IMR-90 (cell line): Measurements from ENCODE around the gene NPAS2. TPM values are rescaled to one million over a fixed set of nuclear protein-coding genes. Genes with fewer than 3 reads are reported as not detected.

ENCODE experiments used
- ATAC-seq: fragments of 200-7000 bp; cut with Tn5 transposase; 2 replicates; pipeline ENCODE4 v1.9.1; 2020; ENCODE audit warnings: low read depth, mild to moderate bottlenecking, moderate library complexity
- BruUV-seq: library from RNA; stranded (reverse); fragments of 400-500 nt; replicated peaks from 2 replicates; lab custom pipeline; 2021; lab: Mats Ljungman, UMichigan
- CTCF ChIA-PET: fragments of 300-600 bp; formaldehyde crosslinking; extraction: SDS; loops from one replicate; lab custom pipeline; 2021; ENCODE audit warnings: antibody characterized with exemption; lab: Yijun Ruan, JAX
- POLR2A ChIA-PET: fragments of 300-600 bp; sonication (Branson Sonifier 250); formaldehyde crosslinking; loops from one replicate; lab custom pipeline; 2022; ENCODE audit warnings: antibody characterized with exemption; ENCODE audit not compliant: unreplicated experiment; lab: Charles Lee
- DNase-seq: peaks from one replicate; pipeline ENCODE4 v3.0.0; 2013
- H2AFZ ChIP-seq: replicated peaks from 2 replicates; pipeline ENCODE3; 2013; ENCODE audit warnings: low read length, mild to moderate bottlenecking; ENCODE audit not compliant: poor library complexity
- H2AK5ac ChIP-seq: 2 replicates; pipeline ENCODE4 v1.6.1; 2013; ENCODE audit warnings: low read depth, low read length, inconsistent platforms
- H2AK9ac ChIP-seq: replicated peaks from 2 replicates; pipeline ENCODE3; 2013; ENCODE audit warnings: mild to moderate bottlenecking, low read depth, low read length, moderate library complexity; ENCODE audit not compliant: poor library complexity
- H2BK120ac ChIP-seq: 2 replicates; pipeline ENCODE4 v1.6.1; 2013; ENCODE audit warnings: low read depth, low read length, inconsistent platforms
- H2BK15ac ChIP-seq: 3 replicates; pipeline ENCODE4 v1.6.1; 2013; ENCODE audit warnings: low read depth, low read length, inconsistent platforms
- H2BK20ac ChIP-seq: 2 replicates; pipeline ENCODE4 v1.6.1; 2013; ENCODE audit warnings: low read depth, mild to moderate bottlenecking, inconsistent platforms, low read length, moderate library complexity
- H2BK5ac ChIP-seq: 2 replicates; pipeline ENCODE4 v1.6.1; 2013; ENCODE audit warnings: mild to moderate bottlenecking, low read depth, low read length, inconsistent platforms; ENCODE audit not compliant: poor library complexity, severe bottlenecking
- H3K14ac ChIP-seq: replicated peaks from 2 replicates; pipeline ENCODE4 v1.6.1; 2013; ENCODE audit warnings: low read depth, low read length, inconsistent platforms
- H3K18ac ChIP-seq: 2 replicates; pipeline ENCODE4 v1.6.1; 2013; ENCODE audit warnings: low read depth, low read length, control low read depth
- H3K23ac ChIP-seq: 2 replicates; pipeline ENCODE4 v1.6.1; 2013; ENCODE audit warnings: low read depth, low read length, inconsistent platforms
- H3K27ac ChIP-seq: 2 replicates; pipeline ENCODE4 v1.5.1; 2013; ENCODE audit warnings: mild to moderate bottlenecking, control low read depth, low read length; ENCODE audit not compliant: insufficient read depth
- H3K27me3 ChIP-seq: 2 replicates; pipeline ENCODE4 v1.6.1; 2013; ENCODE audit warnings: low read length; ENCODE audit not compliant: control insufficient read depth, insufficient read depth
- H3K36me3 ChIP-seq: 2 replicates; pipeline ENCODE4 v1.6.1; 2013; ENCODE audit warnings: low read length, mixed read lengths; ENCODE audit not compliant: control insufficient read depth, insufficient read depth
- H3K4ac ChIP-seq: 2 replicates; pipeline ENCODE4 v1.6.1; 2013; ENCODE audit warnings: low read depth, low read length, inconsistent platforms
- H3K4me1 ChIP-seq: 2 replicates; pipeline ENCODE4 v1.6.1; 2013; ENCODE audit warnings: low read length, mixed read lengths; ENCODE audit not compliant: control insufficient read depth, insufficient read depth
- H3K4me2 ChIP-seq: 2 replicates; pipeline ENCODE4 v1.6.1; 2013; ENCODE audit warnings: low read depth, mild to moderate bottlenecking, control low read depth, low read length, moderate library complexity
- H3K4me3 ChIP-seq: 2 replicates; pipeline ENCODE4 v1.5.1; 2013; ENCODE audit warnings: low read depth, mild to moderate bottlenecking, control low read depth, low read length, moderate library complexity; ENCODE audit not compliant: insufficient read depth
- H3K56ac ChIP-seq: 2 replicates; pipeline ENCODE4 v1.6.1; 2013; ENCODE audit warnings: low read length, inconsistent platforms; ENCODE audit not compliant: insufficient read depth; ENCODE audit errors: extremely low read depth
- H3K79me1 ChIP-seq, 2 experiments: 2 replicates each; pipeline ENCODE4 v1.6.1; 2013; ENCODE audit warnings: low read length in 2 of 2, inconsistent platforms in 1 of 2, low read depth in 1 of 2
- H3K9ac ChIP-seq: 2 replicates; pipeline ENCODE4 v1.6.1; 2013; ENCODE audit warnings: low read depth, low read length, control low read depth
- H3K9me1 ChIP-seq: 2 replicates; pipeline ENCODE4 v1.6.1; 2013; ENCODE audit warnings: low read length, inconsistent platforms; ENCODE audit not compliant: insufficient read depth
- H3K9me3 ChIP-seq: 2 replicates; pipeline ENCODE4 v1.6.1; 2013; ENCODE audit warnings: low read length; ENCODE audit not compliant: control insufficient read depth, insufficient read depth
- H4K20me1 ChIP-seq: 2 replicates; pipeline ENCODE4 v1.6.1; 2013; ENCODE audit warnings: low read length, inconsistent platforms; ENCODE audit not compliant: insufficient read depth
- H4K5ac ChIP-seq: 2 replicates; pipeline ENCODE4 v1.6.1; 2013; ENCODE audit warnings: mild to moderate bottlenecking, low read depth, low read length, control low read depth
- H4K8ac ChIP-seq, 2 experiments: 2 replicates each; pipeline ENCODE4 v1.6.1; 2013; ENCODE audit warnings: low read depth in 2 of 2, low read length in 2 of 2, control low read depth in 1 of 2, inconsistent platforms in 1 of 2
- H4K91ac ChIP-seq: 2 replicates; pipeline ENCODE4 v1.6.1; 2013; ENCODE audit warnings: low read depth, low read length, inconsistent platforms; ENCODE audit not compliant: insufficient read depth
- BHLHE40 ChIP-seq: fragments of 150-350 bp; IDR thresholded peaks from 2 replicates; pipeline ENCODE4 v1.6.1; 2016; ENCODE audit warnings: mild to moderate bottlenecking, low read depth, low read length
- CEBPB ChIP-seq: IDR thresholded peaks from 2 replicates; pipeline ENCODE4 v1.6.1; 2012; ENCODE audit warnings: low read depth, low read length, improper control_type of control experiment
- ELK1 ChIP-seq: fragments of 150-350 bp; IDR thresholded peaks from 2 replicates; pipeline ENCODE4 v1.6.1; 2016; ENCODE audit warnings: low read depth, mild to moderate bottlenecking, low read length, moderate library complexity, borderline replicate concordance
- FOS ChIP-seq: fragments of 150-350 bp; IDR thresholded peaks from 2 replicates; pipeline ENCODE4 v1.6.1; 2016; ENCODE audit warnings: low read depth, low read length
- MAFK ChIP-seq: IDR thresholded peaks from 2 replicates; pipeline ENCODE4 v1.6.1; 2012; ENCODE audit warnings: low read depth, low read length, improper control_type of control experiment
- MAZ ChIP-seq: IDR thresholded peaks from 2 replicates; pipeline ENCODE4 v1.6.1; 2012; ENCODE audit warnings: low read depth, mild to moderate bottlenecking, low read length, improper control_type of control experiment, moderate library complexity, borderline replicate concordance
- NFE2L2 ChIP-seq: fragments of 150-350 bp; IDR thresholded peaks from 2 replicates; pipeline ENCODE4 v1.6.1; 2016; ENCODE audit warnings: low read depth, mild to moderate bottlenecking, low read length
- RAD21 ChIP-seq: IDR thresholded peaks from 2 replicates; pipeline ENCODE4 v1.6.1; 2012; ENCODE audit warnings: low read length, improper control_type of control experiment
- RFX5 ChIP-seq: IDR thresholded peaks from 2 replicates; pipeline ENCODE4 v1.8.0; 2012; ENCODE audit warnings: low read depth, mild to moderate bottlenecking, low read length, moderate library complexity
- WGBS, 2 experiments: methylation state at CpG; one replicate each; pipeline versions ENCODE4 v1.1.5 to v1.1.7; 2013; ENCODE audit warnings: missing lambda C conversion rate in 2 of 2; ENCODE audit not compliant: insufficient read length in 1 of 2; ENCODE audit errors: extremely low coverage in 2 of 2; 5-methylcytosine and 5-hydroxymethylcytosine counted together
- dilution Hi-C: fragments of 300-500 bp; cut with HindIII; formaldehyde crosslinking; loops from one replicate; pipeline ENCODE4 v1.14.3; 2018; ENCODE audit warnings: low sequenced_read_pairs; ENCODE audit not compliant: unreplicated experiment
- in situ Hi-C: fragments of 300-500 bp; cut with MboI; formaldehyde crosslinking; loops from 3 replicates; pipeline ENCODE4 v1.14.3; 2019; ENCODE audit warnings: low sequenced_read_pairs, inconsistent platforms, mixed read lengths
- intact Hi-C: fragments of 100-400 bp; cut with micrococcal nuclease; formaldehyde crosslinking; loops from 2 replicates; pipeline ENCODE4 v1.10.0; 2022
- polyA plus RNA-seq, 3 experiments: library from polyadenylated mRNA; depleted of rRNA; stranded (reverse); fragments of >200 nt; gene quantifications; 2 replicates each; pipeline ENCODE4 v1.2.3, GENCODE V29; 2012; ENCODE audit warnings: low replicate concordance in 1 of 3
- total RNA-seq: library from RNA; depleted of rRNA; stranded (reverse); fragments of >200 nt; gene quantifications from 2 replicates; pipeline ENCODE4 v1.2.3, GENCODE V29; 2012
- TF ChIP-seq, protein P1 (sequence below): conservative IDR thresholded peaks from 2 replicates; pipeline ENCODE4 v1.5.1; 2012; ENCODE audit warnings: mild to moderate bottlenecking, low read depth, low read length, improper control_type of control experiment
- TF ChIP-seq, protein P2 (sequence below): fragments of 150-350 bp; IDR thresholded peaks from 2 replicates; pipeline ENCODE4 v1.6.1; 2017; ENCODE audit warnings: mild to moderate bottlenecking, antibody characterized with exemption, low read length, low read depth

NPAS2 gene
- total and polyA plus RNA-seq, 2 of the 4 experiments (the other 2 are of a cell fraction) = 5.2 to 14.8 TPM

DNA sequence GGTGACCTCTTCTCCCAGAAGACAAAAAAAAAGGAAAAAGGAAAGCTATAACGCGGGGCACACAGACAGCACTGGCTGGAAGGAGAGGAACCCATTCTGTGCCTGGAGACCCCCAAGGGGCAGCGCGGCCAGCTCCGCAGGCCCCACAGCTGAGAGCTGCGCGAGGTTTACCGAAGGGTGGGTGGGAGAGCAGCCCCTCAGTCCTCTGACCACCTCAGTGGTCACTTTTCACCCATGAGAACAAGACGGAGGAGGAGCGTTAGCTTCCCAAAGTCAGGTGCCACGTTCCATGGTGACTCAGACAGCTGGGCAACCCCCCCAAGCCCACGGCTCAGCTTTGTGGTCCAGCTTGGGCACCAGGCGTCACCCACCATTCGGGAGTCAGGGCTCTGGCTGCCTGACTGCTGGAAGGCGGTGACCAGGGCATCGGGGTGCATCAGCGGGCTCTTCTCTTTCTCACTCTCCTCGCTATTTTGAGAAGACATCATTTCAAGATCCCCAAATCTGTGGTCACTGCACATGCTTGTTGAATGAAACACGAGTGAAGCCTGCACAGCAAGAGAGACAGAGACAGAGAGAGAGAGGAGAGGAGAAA is 217.3 kb downstream of the NPAS2 start:
- Histone ChIP-seq H3K4me3 (no peak overlapping the region), H2AFZ (no peak overlapping the region), H3K18ac (no peak overlapping the region), H3K4ac (no peak overlapping the region), H3K9ac (no peak overlapping the region), H2BK120ac (no peak overlapping the region), H2BK5ac (no peak overlapping the region), H2BK15ac (no peak overlapping the region), H3K79me1 (no peaks in the 10 kb centered on the region), H3K4me2 (no peak overlapping the region), H4K5ac (no peak overlapping the region), H3K27me3 (no peaks in the 10 kb centered on the region), H3K9me3 (no peaks in the 10 kb centered on the region), H4K91ac (no peak overlapping the region), H3K14ac (no peak overlapping the region), H3K23ac (no peak overlapping the region), H3K27ac (no peak overlapping the region), H2AK5ac (no peak overlapping the region; the same call in 1 of the 2 replicates), H4K8ac (no peak overlapping the region), H3K56ac (no peak overlapping the region), H3K36me3 (peaks cover 3% of the 10 kb centered on the region; the same call in 1 of the 2 replicates), H3K9me1 (peaks cover 7% of the 10 kb centered on the region), H4K20me1 (no peaks in the 10 kb centered on the region), H2AK9ac (no peak overlapping the region), H3K4me1 (no peaks in the 10 kb centered on the region), H2BK20ac (no peak overlapping the region)
- ChIA-PET CTCF (interaction anchor here (1.0 to 3.6 kb wide), 7 partner anchors 8 to 180 kb away, joined by 3 to 19 read pairs (median 5); partner anchors contain the start of gene TBC1D8), POLR2A (no interaction called here)
- no TSS peak for BruUV-seq
- in situ Hi-C loops (loop anchor here (5.0 kb wide), 1 partner anchor 170 kb away; no protein-coding TSS in a partner anchor), intact Hi-C loops (loop anchor here (2.0 kb wide), 1 partner anchor 152 kb away; no protein-coding TSS in a partner anchor), dilution Hi-C loops (no loop called here)
- WGBS, 2 experiments = 72% methylated on average over 4 of the region's 19 CpGs; no CpG with 5 or more reads in 1 of the 2 experiments
- TF ChIP-seq, protein P1, sequence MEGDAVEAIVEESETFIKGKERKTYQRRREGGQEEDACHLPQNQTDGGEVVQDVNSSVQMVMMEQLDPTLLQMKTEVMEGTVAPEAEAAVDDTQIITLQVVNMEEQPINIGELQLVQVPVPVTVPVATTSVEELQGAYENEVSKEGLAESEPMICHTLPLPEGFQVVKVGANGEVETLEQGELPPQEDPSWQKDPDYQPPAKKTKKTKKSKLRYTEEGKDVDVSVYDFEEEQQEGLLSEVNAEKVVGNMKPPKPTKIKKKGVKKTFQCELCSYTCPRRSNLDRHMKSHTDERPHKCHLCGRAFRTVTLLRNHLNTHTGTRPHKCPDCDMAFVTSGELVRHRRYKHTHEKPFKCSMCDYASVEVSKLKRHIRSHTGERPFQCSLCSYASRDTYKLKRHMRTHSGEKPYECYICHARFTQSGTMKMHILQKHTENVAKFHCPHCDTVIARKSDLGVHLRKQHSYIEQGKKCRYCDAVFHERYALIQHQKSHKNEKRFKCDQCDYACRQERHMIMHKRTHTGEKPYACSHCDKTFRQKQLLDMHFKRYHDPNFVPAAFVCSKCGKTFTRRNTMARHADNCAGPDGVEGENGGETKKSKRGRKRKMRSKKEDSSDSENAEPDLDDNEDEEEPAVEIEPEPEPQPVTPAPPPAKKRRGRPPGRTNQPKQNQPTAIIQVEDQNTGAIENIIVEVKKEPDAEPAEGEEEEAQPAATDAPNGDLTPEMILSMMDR = no peak
- TF ChIP-seq RFX5 (no peak), MAZ (no peak), RAD21 (no peak), FOS (no peak), NFE2L2 (no peak), BHLHE40 (no peak), MAFK (no peak), ELK1 (no peak), CEBPB (no peak)
- TF ChIP-seq, protein P2, sequence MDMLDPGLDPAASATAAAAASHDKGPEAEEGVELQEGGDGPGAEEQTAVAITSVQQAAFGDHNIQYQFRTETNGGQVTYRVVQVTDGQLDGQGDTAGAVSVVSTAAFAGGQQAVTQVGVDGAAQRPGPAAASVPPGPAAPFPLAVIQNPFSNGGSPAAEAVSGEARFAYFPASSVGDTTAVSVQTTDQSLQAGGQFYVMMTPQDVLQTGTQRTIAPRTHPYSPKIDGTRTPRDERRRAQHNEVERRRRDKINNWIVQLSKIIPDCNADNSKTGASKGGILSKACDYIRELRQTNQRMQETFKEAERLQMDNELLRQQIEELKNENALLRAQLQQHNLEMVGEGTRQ = no peak
- ATAC-seq (no peak), DNase-seq (no peak)
